ENCODE measurements around the gene HSF2BP. TPM values are rescaled to one million over a fixed set of nuclear protein-coding genes. Genes with fewer than 3 reads are reported as not detected.
"Not testable (repeated sequence)": the region's sequence is repeated elsewhere in the genome, so short reads cannot be mapped to it uniquely, and the experiment has no call there.

Gene HSF2BP
- total and polyA plus RNA-seq, 2 of the 8 experiments (the other 6 are each of a cell fraction or from before 2014, with no cell fraction given): 0.51 to 0.93 TPM

DNA sequence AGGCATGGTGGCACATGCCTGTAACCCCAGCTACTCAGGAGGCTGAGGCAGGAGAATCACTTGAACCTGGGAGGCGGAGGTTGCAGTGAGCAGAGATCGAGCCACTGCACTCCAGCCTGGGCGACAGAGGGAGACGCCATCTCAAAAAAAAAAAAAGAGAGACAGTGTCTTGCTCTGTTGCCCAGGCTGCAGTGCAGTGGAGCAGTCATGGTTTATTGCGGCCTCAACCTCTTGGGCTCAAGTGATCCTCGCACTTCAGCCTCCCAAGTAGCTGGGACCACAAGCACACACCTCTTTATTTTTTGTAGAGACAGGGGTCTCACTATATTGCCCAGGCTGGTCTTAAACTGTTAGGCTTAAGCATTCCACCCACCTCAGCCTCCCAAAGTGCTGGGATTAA, 21.1 kb upstream of the HSF2BP start:
- H4K91ac ChIP-seq (replicated peaks; ENCODE audit: insufficient read length, low read length); FAIRE-seq; H3K56ac ChIP-seq (replicated peaks; ENCODE audit: insufficient read length, low read depth, low read length); H2BK120ac ChIP-seq (replicated peaks; ENCODE audit: low read depth, low read length); H3K27ac ChIP-seq (ENCODE audit: low read depth, low read length); H3K23me2 ChIP-seq (ENCODE audit: low read depth, low read length); DNase-seq (ENCODE audit: low read depth in 1 of 2, low spot score in 2 of 2); H2AFZ ChIP-seq (ENCODE audit: low read length); H3K9ac ChIP-seq (replicated peaks in 1 of 4; ENCODE audit: extremely low read depth in 1 of 4, low read depth in 3 of 4, low read length in 3 of 4); H2AK5ac ChIP-seq (ENCODE audit: low read depth, low read length); H3K4me1 ChIP-seq (replicated peaks in 1 of 4; ENCODE audit: control insufficient read depth in 3 of 4, insufficient read depth in 4 of 4, low read length in 3 of 4); H3K18ac ChIP-seq (ENCODE audit: extremely low read depth, low read length); H3K23ac ChIP-seq (ENCODE audit: insufficient read length); H2BK15ac ChIP-seq (ENCODE audit: low read length); H3K79me1 ChIP-seq (ENCODE audit: low read depth, low read length); H4K5ac ChIP-seq (ENCODE audit: insufficient read length, low read depth, low read length); H3K27me3 ChIP-seq (replicated peaks in 1 of 4; ENCODE audit: control insufficient read depth in 3 of 4, extremely low read depth in 1 of 4, insufficient read depth in 3 of 4, low read length in 3 of 4); H2BK12ac ChIP-seq (ENCODE audit: low read depth, low read length); H2BK20ac ChIP-seq (ENCODE audit: low read length); H3K14ac ChIP-seq (ENCODE audit: insufficient read length); H3K4me2 ChIP-seq (ENCODE audit: insufficient read depth in 1 of 2, low read depth in 2 of 2, low read length in 2 of 2); H2BK5ac ChIP-seq (ENCODE audit: low read depth, low read length); H4K20me1 ChIP-seq (replicated peaks in 1 of 2; ENCODE audit: control insufficient read depth in 1 of 2, insufficient read depth in 2 of 2, low read length in 2 of 2); H3K4ac ChIP-seq (replicated peaks; ENCODE audit: insufficient read length, low read depth, low read length); H3K4me3 ChIP-seq (ENCODE audit: extremely low read depth in 1 of 4, insufficient read depth in 2 of 4, low read depth in 3 of 4, low read length in 4 of 4); POLR2A ChIA-PET (ENCODE audit: partially characterized antibody); H4K8ac ChIP-seq (ENCODE audit: extremely low read depth, insufficient read depth, low read length); H3K9me3 ChIP-seq (ENCODE audit: insufficient read depth in 2 of 2, low read depth in 1 of 2, low read length in 1 of 2): not testable (repeated sequence)
- CTCF ChIA-PET (ENCODE audit: partially characterized antibody): interaction anchor here (0.6 to 1.3 kb wide), 2 partner anchors 9 to 88 kb away, joined by 3 to 4 read pairs; no protein-coding TSS in a partner anchor
- Histone ChIP-seq H3K36me3 (ENCODE audit: control insufficient read depth in 2 of 4, insufficient read depth in 4 of 4, low read length in 3 of 4) (peaks cover 31 to 66% (median 44%) of the 10 kb centered on the region in 4 experiments), H3K79me2 (ENCODE audit: control insufficient read depth in 1 of 2, insufficient read depth in 2 of 2, low read length in 2 of 2) (peaks cover 0 to 37% of the 10 kb centered on the region in 2 experiments; a peak in 2 of 4 replicates)
- 58% methylated on average over 2 of the region's 6 CpGs; no CpG with 5 or more reads in 1 of the 2 experiments for WGBS, 2 experiments (ENCODE audit: extremely low coverage in 1 of 2, insufficient coverage in 1 of 2, insufficient read length in 1 of 2, insufficient replicate concordance in 2 of 2, low coverage in 1 of 2, low lambda C conversion rate in 2 of 2, missing lambda C conversion rate in 1 of 2)
